ENCODE data around the gene INTS7. TPM values are rescaled to one million over a fixed set of nuclear protein-coding genes. Genes with fewer than 3 reads are reported as not detected.
A peak's percentile ranks its signal among the peaks of the same experiment; 100 is the strongest.

The INTS7 gene
- total and polyA plus RNA-seq, 9 of the 15 experiments (the other 6 are each of a cell fraction or from before 2014, with no cell fraction given), result 27.3 to 68.4 (median 40.4) TPM

DNA sequence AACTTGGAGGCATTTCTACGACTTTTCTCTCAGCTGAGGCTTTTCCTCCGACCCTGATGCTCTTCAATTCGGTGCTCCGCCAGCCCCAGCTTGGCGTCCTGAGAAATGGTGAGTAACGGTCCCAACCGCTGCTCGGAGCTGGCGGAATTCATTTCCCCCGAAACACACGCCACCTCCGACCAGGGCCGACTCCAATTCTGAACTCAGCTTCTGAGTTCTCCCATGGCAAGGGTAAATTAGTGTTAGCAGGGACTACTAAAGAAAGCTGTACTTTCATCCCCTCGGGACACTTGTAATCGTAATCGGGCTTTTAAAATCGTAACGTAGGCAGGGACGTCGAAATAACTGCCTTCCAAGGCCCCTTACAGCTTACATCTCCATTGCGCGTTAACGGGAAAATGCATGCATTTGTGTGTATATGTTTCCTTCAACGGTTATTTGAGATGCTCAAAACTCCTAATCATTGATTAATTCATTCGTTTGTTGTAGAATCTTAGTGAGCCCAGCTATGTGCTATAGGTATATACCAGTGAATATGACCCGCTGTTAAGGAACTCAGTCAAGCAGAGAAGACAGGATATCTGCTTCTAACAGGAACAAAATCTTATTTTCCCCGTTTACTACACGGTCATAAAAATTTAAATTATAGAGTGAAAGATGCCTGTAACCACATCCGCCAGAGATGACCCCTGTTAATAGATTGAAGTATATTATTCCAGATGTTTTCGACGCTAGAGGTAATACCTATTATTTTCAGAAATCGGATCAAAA lies 663 bp upstream of the INTS7 start (continued):
- TF ChIP-seq REST (IDR thresholded peaks at IDR 0.05; ENCODE audit: borderline replicate concordance) (no peak), REST (CRISPR knock-in tag; IDR thresholded peaks at IDR 0.05; ENCODE audit: low read depth) (peak; percentile 6; the same call in 1 of the 2 replicates), SREBF2 (CRISPR knock-in tag; IDR thresholded peaks at IDR 0.05) (peak; percentile 91; the same call in 1 of the 2 replicates), BCLAF1 (IDR thresholded peaks at IDR 0.05; ENCODE audit: borderline replicate concordance in 1 of 2, control insufficient read depth in 1 of 2, low read depth in 2 of 2, low read length in 1 of 2) (0 out of 4 replicates have a peak, but pooled peaks of 1 of the 2 experiments have one; percentile 19), PREB (CRISPR knock-in tag; IDR thresholded peaks at IDR 0.05) (peak; percentile 82; the same call in 1 of the 2 replicates), GATAD2A (IDR thresholded peaks at IDR 0.05) (peak; percentile 47; the same call in 1 of the 2 replicates)
- TF ChIP-seq, protein P1, sequence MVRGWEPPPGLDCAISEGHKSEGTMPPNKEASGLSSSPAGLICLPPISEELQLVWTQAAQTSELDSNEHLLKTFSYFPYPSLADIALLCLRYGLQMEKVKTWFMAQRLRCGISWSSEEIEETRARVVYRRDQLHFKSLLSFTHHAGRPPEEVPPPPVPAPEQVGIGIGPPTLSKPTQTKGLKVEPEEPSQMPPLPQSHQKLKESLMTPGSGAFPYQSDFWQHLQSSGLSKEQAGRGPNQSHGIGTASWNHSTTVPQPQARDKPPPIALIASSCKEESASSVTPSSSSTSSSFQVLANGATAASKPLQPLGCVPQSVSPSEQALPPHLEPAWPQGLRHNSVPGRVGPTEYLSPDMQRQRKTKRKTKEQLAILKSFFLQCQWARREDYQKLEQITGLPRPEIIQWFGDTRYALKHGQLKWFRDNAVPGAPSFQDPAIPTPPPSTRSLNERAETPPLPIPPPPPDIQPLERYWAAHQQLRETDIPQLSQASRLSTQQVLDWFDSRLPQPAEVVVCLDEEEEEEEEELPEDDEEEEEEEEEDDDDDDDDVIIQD (CRISPR knock-in tag; IDR thresholded peaks at IDR 0.05), result no peak

Data from K562 (cell line).